A549 (cell line): ENCODE data around the gene MRAS. TPM values are rescaled to one million over a fixed set of nuclear protein-coding genes. Genes with fewer than 3 reads are reported as not detected.

ENCODE experiments used
- ATAC-seq, 2 experiments: fragments of 200-7000 bp in 1 of 2; fragments of >200 bp in 1 of 2; cut with Nextera tagmentation in 1 of 2; cut with Tn5 transposase in 1 of 2; 3 replicates each; pipeline versions ENCODE4 v1.8.0 to v1.9.1; 2018 to 2020; ENCODE audit warnings: mild to moderate bottlenecking in 1 of 2, moderate library complexity in 1 of 2
- CTCF ChIA-PET: fragments of 300-600 bp; sonication (Branson Sonifier 250); formaldehyde crosslinking; extraction: SDS; loops from one replicate; lab custom pipeline; 2021; ENCODE audit warnings: antibody characterized with exemption, inconsistent platforms; lab: Yijun Ruan, JAX
- POLR2A ChIA-PET: fragments of 350-600 bp; formaldehyde crosslinking; extraction: SDS; loops from one replicate; lab custom pipeline; 2021; ENCODE audit warnings: antibody characterized with exemption, inconsistent platforms; lab: Yijun Ruan, JAX
- DNase-seq, 2 experiments: peaks; one replicate each; pipeline versions ENCODE4 v3.0.0 to v3.0.0-alpha.2; 2011 to 2016; ENCODE audit warnings: low read depth in 1 of 2, low spot score in 1 of 2
- FAIRE-seq: peaks from 2 replicates; lab custom pipeline; 2011; peaks lifted over from hg19 to GRCh38; lab: Jason Lieb, UNC
- H3K27ac ChIP-seq, 2 experiments: fragments of >200 bp; sonication (Bioruptor Twin); formaldehyde crosslinking; 3 replicates each; pipeline ENCODE4 v1.5.1; 2016 to 2017
- H3K4me1 ChIP-seq: fragments of >200 bp; sonication (Bioruptor Twin); formaldehyde crosslinking; 3 replicates; pipeline ENCODE4 v1.6.1; 2016
- H3K4me2 ChIP-seq: fragments of >200 bp; sonication (Bioruptor Twin); formaldehyde crosslinking; 3 replicates; pipeline ENCODE4 v1.6.1; 2016
- H3K4me3 ChIP-seq: fragments of >200 bp; sonication (Bioruptor Twin); formaldehyde crosslinking; 3 replicates; pipeline ENCODE4 v1.5.1; 2016
- H3K9me3 ChIP-seq: fragments of >200 bp; sonication (Bioruptor Twin); formaldehyde crosslinking; 3 replicates; pipeline ENCODE4 v1.6.1; 2016
- BHLHE40 ChIP-seq: IDR thresholded peaks from 2 replicates; pipeline ENCODE4 v1.6.1; 2012; ENCODE audit warnings: low read depth, low read length, inconsistent platforms
- CBX2 ChIP-seq: fragments of 200-600 bp; sonication (generic); IDR thresholded peaks from 2 replicates; pipeline ENCODE4 v1.6.1; 2016; ENCODE audit warnings: low read depth, mild to moderate bottlenecking, borderline replicate concordance
- CHD2 ChIP-seq: fragments of 150-350 bp; IDR thresholded peaks from 2 replicates; pipeline ENCODE4 v1.6.1; 2014; ENCODE audit warnings: low read length; ENCODE audit not compliant: partially characterized antibody
- CHD4 ChIP-seq: fragments of 200-600 bp; sonication (generic); IDR thresholded peaks from 2 replicates; pipeline ENCODE4 v1.6.1; 2016; ENCODE audit warnings: antibody characterized with exemption, mild to moderate bottlenecking, borderline replicate concordance
- E2F6 ChIP-seq: IDR thresholded peaks from 2 replicates; pipeline ENCODE4 v1.6.1; 2012; ENCODE audit warnings: low read depth, borderline replicate concordance
- EHF ChIP-seq: fragments of 250-450 bp; sonication (Bioruptor Pico); IDR thresholded peaks from 2 replicates; pipeline ENCODE4 v1.5.0; 2020; ENCODE audit warnings: mild to moderate bottlenecking
- ESRRA ChIP-seq: fragments of 150-350 bp; IDR thresholded peaks from 2 replicates; pipeline ENCODE4 v1.6.1; 2014; ENCODE audit warnings: mild to moderate bottlenecking, low read length, borderline replicate concordance
- FOSB ChIP-seq: fragments of 250-450 bp; sonication (Bioruptor Pico); IDR thresholded peaks from 2 replicates; pipeline ENCODE4 v1.5.0; 2020; ENCODE audit warnings: mild to moderate bottlenecking, moderate library complexity
- FOSL2 ChIP-seq, 2 experiments: fragments of 450-650 bp in 1 of 2; fragments of >200 bp in 1 of 2; sonication (Bioruptor Twin) in 1 of 2; formaldehyde crosslinking; IDR thresholded peaks; 2 replicates each; pipeline versions ENCODE4 v1.5.0 to v1.6.1; 2016 to 2020; ENCODE audit warnings: mild to moderate bottlenecking in 1 of 2, moderate library complexity in 1 of 2
- GATA3 ChIP-seq: IDR thresholded peaks from 2 replicates; pipeline ENCODE4 v1.6.1; 2012; ENCODE audit warnings: borderline replicate concordance
- HDAC2 ChIP-seq: fragments of 200-600 bp; sonication (generic); IDR thresholded peaks from 2 replicates; pipeline ENCODE4 v1.6.1; 2016
- HES2 ChIP-seq: fragments of >200 bp; sonication (Bioruptor Twin); formaldehyde crosslinking; IDR thresholded peaks from 2 replicates; pipeline ENCODE4 v1.6.1; 2016
- HEYL ChIP-seq: fragments of 250-450 bp; sonication (Bioruptor Pico); IDR thresholded peaks from 2 replicates; pipeline ENCODE4 v1.8.0; 2021; ENCODE audit warnings: mild to moderate bottlenecking, moderate library complexity
- HOXB13 ChIP-seq: fragments of 250-450 bp; sonication (Bioruptor Pico); IDR thresholded peaks from 2 replicates; pipeline ENCODE4 v1.5.0; 2020; ENCODE audit warnings: low read depth, mild to moderate bottlenecking, moderate library complexity
- HOXB5 ChIP-seq: fragments of 250-450 bp; sonication (Bioruptor Pico); IDR thresholded peaks from 2 replicates; pipeline ENCODE4 v1.5.0; 2020; ENCODE audit warnings: mild to moderate bottlenecking, moderate library complexity
- JUNB ChIP-seq: fragments of >200 bp; sonication (Bioruptor Twin); formaldehyde crosslinking; IDR thresholded peaks from 2 replicates; pipeline ENCODE4 v1.6.1; 2016
- KDM5A ChIP-seq: fragments of 200-600 bp; sonication (generic); IDR thresholded peaks from 2 replicates; pipeline ENCODE4 v1.6.1; 2016; ENCODE audit warnings: antibody characterized with exemption, mild to moderate bottlenecking
- MAZ ChIP-seq: fragments of 150-350 bp; IDR thresholded peaks from 2 replicates; pipeline ENCODE4 v1.6.1; 2014; ENCODE audit warnings: antibody characterized with exemption, low read depth, low read length, borderline replicate concordance
- MYC ChIP-seq: IDR thresholded peaks from 2 replicates; pipeline ENCODE4 v1.6.1; 2012; ENCODE audit warnings: mild to moderate bottlenecking, inconsistent platforms, low read length, improper control_type of control experiment, borderline replicate concordance
- NPAS2 ChIP-seq: fragments of 250-450 bp; sonication (Bioruptor Pico); IDR thresholded peaks from 2 replicates; pipeline ENCODE4 v1.8.0; 2022; ENCODE audit warnings: mild to moderate bottlenecking, moderate library complexity, borderline replicate concordance
- RARB ChIP-seq: fragments of 250-450 bp; sonication (Bioruptor Pico); IDR thresholded peaks from 2 replicates; pipeline ENCODE4 v1.8.0; 2021; ENCODE audit warnings: mild to moderate bottlenecking, moderate library complexity
- RCOR1 ChIP-seq: fragments of 150-350 bp; IDR thresholded peaks from 2 replicates; pipeline ENCODE4 v1.6.1; 2014; ENCODE audit warnings: antibody characterized with exemption, low read length, low read depth
- RFX5 ChIP-seq: fragments of 450-650 bp; IDR thresholded peaks from 2 replicates; pipeline ENCODE4 v1.7.1; 2014; ENCODE audit warnings: antibody characterized with exemption, mild to moderate bottlenecking, moderate library complexity
- SMC3 ChIP-seq: fragments of >200 bp; sonication (Bioruptor Twin); formaldehyde crosslinking; IDR thresholded peaks from 3 replicates; pipeline ENCODE4 v1.6.1; 2018; ENCODE audit warnings: inconsistent platforms
- SREBF2 ChIP-seq: fragments of 450-650 bp; IDR thresholded peaks from 2 replicates; pipeline ENCODE4 v1.6.1; 2014; ENCODE audit warnings: mild to moderate bottlenecking, moderate library complexity
- ZC3H11A ChIP-seq: fragments of 450-650 bp; IDR thresholded peaks from 2 replicates; pipeline ENCODE4 v1.6.1; 2014; ENCODE audit warnings: antibody characterized with exemption, mild to moderate bottlenecking
- ZSCAN20 ChIP-seq: fragments of 250-450 bp; sonication (Bioruptor Pico); IDR thresholded peaks from 2 replicates; pipeline ENCODE4 v1.8.0; 2022; ENCODE audit warnings: mild to moderate bottlenecking, moderate library complexity
- WGBS: methylation state at CpG from one replicate; pipeline ENCODE4 v1.1.6; 2017; ENCODE audit errors: missing lambda C conversion rate; 5-methylcytosine and 5-hydroxymethylcytosine counted together
- polyA plus RNA-seq, 4 experiments: library from polyadenylated mRNA; depleted of rRNA in 3 of 4; stranded (reverse); fragments of >200 nt; fragmentation: RNase III in 1 of 4; extraction: RNeasy Plus Mini Kit Qiagen cat#74134 plus additional on column Dnase treatment in 1 of 4; gene quantifications; 2 replicates in 3 of 4; 3 replicates in 1 of 4; pipeline ENCODE4 v1.2.3, GENCODE V29; 2011 to 2017
- TF ChIP-seq, protein P1 (sequence below): IDR thresholded peaks from 2 replicates; pipeline ENCODE4 v1.6.1; 2012

The MRAS gene
- polyA plus RNA-seq, 2 of the 4 experiments (the other 2 are of a cell fraction) = 11.2 to 15.0 TPM

DNA sequence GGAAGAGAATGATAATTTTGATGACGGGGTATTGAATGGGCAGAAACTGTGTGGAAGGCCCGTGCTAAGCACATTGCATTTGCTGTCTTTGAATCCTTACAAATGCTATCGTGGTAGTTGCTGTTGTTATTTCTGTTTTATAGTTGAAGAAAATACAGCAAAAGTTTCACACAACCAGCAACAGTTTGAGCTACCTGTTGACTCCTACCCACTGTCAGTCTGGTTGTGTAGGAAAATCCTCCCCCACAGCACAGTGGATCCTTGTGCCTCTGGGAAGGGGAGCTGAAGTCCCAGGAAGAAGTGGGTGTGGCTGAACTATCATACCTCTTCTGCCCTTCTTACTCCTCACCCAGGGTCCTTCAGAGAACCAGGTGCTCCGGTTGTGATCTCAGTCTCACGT lies 29.4 kb downstream of the MRAS start:
- POLR2A ChIA-PET = no interaction called here
- ATAC-seq = no peak
- TF ChIP-seq HEYL (CRISPR knock-in tag) (no peak), KDM5A (no peak), RCOR1 (no peak)
- TF ChIP-seq, all 56 proteins: peak for 0
- WGBS = 72% methylated on average over 5 of the region's 5 CpGs
- peaks cover 8% of the 10 kb centered on the region for H3K4me1 ChIP-seq
- no peak overlapping the region for H3K27ac ChIP-seq
- no peaks in the 10 kb centered on the region for H3K9me3 ChIP-seq
- H3K4me2 ChIP-seq = no peak overlapping the region
- no peak for DNase-seq
- CTCF ChIA-PET = no interaction called here
- no peak overlapping the region for H3K4me3 ChIP-seq
- FAIRE-seq = no peak

DNA sequence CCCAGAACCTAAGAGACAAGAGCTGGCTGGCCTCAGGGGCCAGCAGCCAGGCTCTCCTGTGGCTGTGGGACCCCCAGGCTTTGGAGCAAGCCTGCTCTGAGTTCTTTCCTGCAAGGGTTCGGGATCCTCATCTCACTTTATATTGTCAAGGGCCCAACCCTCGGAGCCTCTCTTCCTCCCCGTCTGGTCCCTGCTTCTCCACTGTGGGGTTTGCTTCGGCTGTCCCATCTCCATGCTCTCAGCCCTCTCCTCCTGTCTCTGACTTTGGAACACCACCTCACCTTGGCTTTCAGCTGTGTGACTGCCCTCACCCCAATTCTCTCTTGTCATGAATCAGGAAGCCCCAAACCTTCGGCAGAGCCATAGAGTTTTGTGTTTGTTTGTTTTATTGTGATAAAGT lies 30.0 kb downstream of the MRAS start:
- Histone ChIP-seq H3K4me2 (no peak overlapping the region), H3K27ac (no peak overlapping the region), H3K4me1 (peaks cover 8% of the 10 kb centered on the region), H3K4me3 (no peak overlapping the region), H3K9me3 (no peaks in the 10 kb centered on the region)
- POLR2A ChIA-PET = no interaction called here
- FAIRE-seq (no peak), DNase-seq (no peak), ATAC-seq (no peak)
- CTCF ChIA-PET = no interaction called here
- 92% methylated on average over 5 of the region's 5 CpGs for WGBS
- TF ChIP-seq HDAC2 (no peak), HES2 (no peak), HEYL (CRISPR knock-in tag) (no peak), ZSCAN20 (CRISPR knock-in tag) (no peak), RCOR1 (no peak), FOSL2 (IDR thresholded peaks at IDR 0.05) (no peak), FOSL2 (CRISPR knock-in tag; IDR thresholded peaks at IDR 0.05) (no peak), RFX5 (no peak), CHD2 (no peak), FOSB (CRISPR knock-in tag) (no peak), CHD4 (no peak)

- ATAC-seq = no peak
- FAIRE-seq = no peak
- Histone ChIP-seq H3K4me1 (peaks cover 8% of the 10 kb centered on the region), H3K27ac (no peak overlapping the region)
- no peak for DNase-seq
- CTCF ChIA-PET = no interaction called here
- no peak for TF ChIP-seq CBX2
- TF ChIP-seq, all 56 proteins: peak for 0
- no peak overlapping the region for H3K4me3 ChIP-seq
- 69% methylated on average over 1 of the region's 1 CpG for WGBS
- H3K4me2 ChIP-seq = no peak overlapping the region
- POLR2A ChIA-PET = no interaction called here
- no peaks in the 10 kb centered on the region for H3K9me3 ChIP-seq
Measured at GRCh38 chr3:138378990-138379389, 30.6 kb downstream of the MRAS start.

- POLR2A ChIA-PET = no interaction called here
- H3K27ac ChIP-seq = peak overlapping the region in 1 of 2 experiments; percentile 65; a peak in 3 of 6 replicates
- 88% methylated on average over 3 of the region's 5 CpGs for WGBS
- ATAC-seq (no peak), DNase-seq (no peak), FAIRE-seq (no peak)
- no peaks in the 10 kb centered on the region for H3K9me3 ChIP-seq
- peak overlapping the region; percentile 14; the same call in 1 of the 3 replicates for H3K4me2 ChIP-seq
- CTCF ChIA-PET = no interaction called here
- H3K4me3 ChIP-seq = no peak overlapping the region
- H3K4me1 ChIP-seq = peaks cover 8% of the 10 kb centered on the region
- TF ChIP-seq GATA3 = no peak
- no peak for TF ChIP-seq EHF (CRISPR knock-in tag)
- TF ChIP-seq MAZ = no peak
- TF ChIP-seq HOXB5 (CRISPR knock-in tag) = no peak
- no peak for TF ChIP-seq HOXB13 (CRISPR knock-in tag)
- no peak for TF ChIP-seq CBX2
- TF ChIP-seq, protein P1, sequence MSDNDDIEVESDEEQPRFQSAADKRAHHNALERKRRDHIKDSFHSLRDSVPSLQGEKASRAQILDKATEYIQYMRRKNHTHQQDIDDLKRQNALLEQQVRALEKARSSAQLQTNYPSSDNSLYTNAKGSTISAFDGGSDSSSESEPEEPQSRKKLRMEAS = no peak
- TF ChIP-seq JUNB = no peak
- no peak for TF ChIP-seq ESRRA
- no peak for TF ChIP-seq SMC3
- no peak for TF ChIP-seq SREBF2
- no peak for TF ChIP-seq BHLHE40
- TF ChIP-seq RCOR1 = no peak
- TF ChIP-seq NPAS2 (CRISPR knock-in tag) = no peak
- TF ChIP-seq RFX5 = no peak
- no peak for TF ChIP-seq ZC3H11A
- TF ChIP-seq MYC = no peak
- no peak for TF ChIP-seq RARB (CRISPR knock-in tag)
- no peak for TF ChIP-seq FOSL2 (IDR thresholded peaks at IDR 0.05)
- no peak for TF ChIP-seq FOSL2 (CRISPR knock-in tag; IDR thresholded peaks at IDR 0.05)
- no peak for TF ChIP-seq E2F6
Measured at GRCh38 chr3:138381413-138381901, 33.1 kb downstream of the MRAS start.
